Measurements from ENCODE around the gene RBPJ.

GRCh38 chr4:26365537-26366150 lies 44.8 kb downstream of the RBPJ start:
- no peak for TF ChIP-seq EZH2 (IDR thresholded peaks at IDR 0.05; ENCODE audit: borderline replicate concordance, low read depth, low read length, poor library complexity, severe bottlenecking)
- no peak for TF ChIP-seq CTCF (conservative IDR thresholded peaks at IDR 0.05; ENCODE audit: low read depth, low read length)
